Measurements from ENCODE around the gene SRGAP1. TPM values are rescaled to one million over a fixed set of nuclear protein-coding genes. Genes with fewer than 3 reads are reported as not detected.
"Not testable (repeated sequence)": the region's sequence is repeated elsewhere in the genome, so short reads cannot be mapped to it uniquely, and the experiment has no call there.

Gene SRGAP1
- total RNA-seq, 2 experiments from 2014 or later = 0.02 to 0.21 TPM

- CTCF ChIA-PET = interaction anchor here (0.8 kb wide), 1 partner anchor 154 kb away, joined by 3 read pairs; no protein-coding TSS in a partner anchor
- Mint-ChIP-seq H3K27me3 (peaks cover 7% of the 10 kb centered on the region), H3K36me3 (ENCODE audit: low read depth) (no peaks in the 10 kb centered on the region), H3K9me3 (ENCODE audit: low read depth) (no peaks in the 10 kb centered on the region), H3K4me3 (no peak overlapping the region), H3K4me1 (no peaks in the 10 kb centered on the region), H3K27ac (no peak overlapping the region)
- POLR2A ChIA-PET = no interaction called here
- DNase-seq (no peak), ATAC-seq (no peak)
- intact Hi-C loops (cut with DNase I, micrococcal nuclease) = no loop called here
These were observed 26.3 kb downstream of the SRGAP1 start for GRCh38 chr12:63870838-63871237.

- H3K36me3 Mint-ChIP-seq (ENCODE audit: low read depth) = no peaks in the 10 kb centered on the region
- no peaks in the 10 kb centered on the region for H3K4me1 Mint-ChIP-seq
- ChIA-PET POLR2A (no interaction called here), CTCF (interaction anchor here (0.7 to 0.9 kb wide), 2 partner anchors 12 to 47 kb away, joined by 3 read pairs; no protein-coding TSS in a partner anchor)
- peaks cover 12% of the 10 kb centered on the region for H3K27me3 Mint-ChIP-seq
- ATAC-seq (no peak), DNase-seq (no peak)
- H3K9me3 Mint-ChIP-seq (ENCODE audit: low read depth) = no peaks in the 10 kb centered on the region
- no peak overlapping the region for H3K27ac Mint-ChIP-seq
- intact Hi-C loops (cut with DNase I, micrococcal nuclease) = no loop called here
- no peak overlapping the region for H3K4me3 Mint-ChIP-seq
These were observed 30.5 kb downstream of the SRGAP1 start for GRCh38 chr12:63874897-63875480.

- POLR2A ChIA-PET = no interaction called here
- DNase-seq (no peak), ATAC-seq (no peak)
- H3K27me3 Mint-ChIP-seq = peaks cover 13% of the 10 kb centered on the region
- no peaks in the 10 kb centered on the region for H3K9me3 Mint-ChIP-seq (ENCODE audit: low read depth)
- no peaks in the 10 kb centered on the region for H3K4me1 Mint-ChIP-seq
- no peak overlapping the region for H3K4me3 Mint-ChIP-seq
- CTCF ChIA-PET = interaction anchor here (0.9 kb wide), 1 partner anchor 13 kb away, joined by 3 read pairs; no protein-coding TSS in a partner anchor
- intact Hi-C loops (cut with DNase I, micrococcal nuclease) = no loop called here
- no peaks in the 10 kb centered on the region for H3K36me3 Mint-ChIP-seq (ENCODE audit: low read depth)
- no peak overlapping the region for H3K27ac Mint-ChIP-seq
These were observed 31.2 kb downstream of the SRGAP1 start for GRCh38 chr12:63875703-63876102.

GRCh38 chr12:63876980-63877379, 32.5 kb downstream of the SRGAP1 start:
- intact Hi-C loops (cut with DNase I, micrococcal nuclease) = no loop called here
- H3K4me3 Mint-ChIP-seq = no peak overlapping the region
- ChIA-PET POLR2A (no interaction called here), CTCF (no interaction called here)
- ATAC-seq (no peak), DNase-seq (no peak)
- H3K27ac Mint-ChIP-seq = no peak overlapping the region
- no peaks in the 10 kb centered on the region for H3K36me3 Mint-ChIP-seq (ENCODE audit: low read depth)
- H3K27me3 Mint-ChIP-seq = peaks cover 13% of the 10 kb centered on the region
- H3K9me3 Mint-ChIP-seq (ENCODE audit: low read depth) = no peaks in the 10 kb centered on the region
- no peaks in the 10 kb centered on the region for H3K4me1 Mint-ChIP-seq

GRCh38 chr12:63877693-63878092, 33.2 kb downstream of the SRGAP1 start:
- no peak overlapping the region for H3K27ac Mint-ChIP-seq
- ChIA-PET CTCF (no interaction called here), POLR2A (no interaction called here)
- ATAC-seq (no peak), DNase-seq (no peak)
- H3K9me3 Mint-ChIP-seq (ENCODE audit: low read depth) = no peaks in the 10 kb centered on the region
- no peaks in the 10 kb centered on the region for H3K36me3 Mint-ChIP-seq (ENCODE audit: low read depth)
- no peaks in the 10 kb centered on the region for H3K4me1 Mint-ChIP-seq
- no peak overlapping the region for H3K4me3 Mint-ChIP-seq
- intact Hi-C loops (cut with DNase I, micrococcal nuclease) = no loop called here
- H3K27me3 Mint-ChIP-seq = peaks cover 12% of the 10 kb centered on the region

- H3K4me1 Mint-ChIP-seq; ATAC-seq; H3K9me3 Mint-ChIP-seq (ENCODE audit: low read depth); intact Hi-C loops (cut with DNase I, micrococcal nuclease); CTCF ChIA-PET; DNase-seq; H3K36me3 Mint-ChIP-seq (ENCODE audit: low read depth); H3K4me3 Mint-ChIP-seq; H3K27me3 Mint-ChIP-seq; H3K27ac Mint-ChIP-seq: not testable (repeated sequence)
- POLR2A ChIA-PET = interaction anchor here (0.6 kb wide), 1 partner anchor 338 kb away, joined by 5 read pairs; no protein-coding TSS in a partner anchor
These were observed 35.7 kb downstream of the SRGAP1 start for GRCh38 chr12:63880235-63880634.

- no peaks in the 10 kb centered on the region for H3K9me3 Mint-ChIP-seq (ENCODE audit: low read depth)
- H3K36me3 Mint-ChIP-seq (ENCODE audit: low read depth) = no peaks in the 10 kb centered on the region
- ATAC-seq (no peak), DNase-seq (no peak)
- CTCF ChIA-PET = no interaction called here
- intact Hi-C loops (cut with DNase I, micrococcal nuclease) = no loop called here
- no peak overlapping the region for H3K27ac Mint-ChIP-seq
- H3K4me3 Mint-ChIP-seq = no peak overlapping the region
- no peaks in the 10 kb centered on the region for H3K4me1 Mint-ChIP-seq
- peaks cover 5% of the 10 kb centered on the region for H3K27me3 Mint-ChIP-seq
- POLR2A ChIA-PET = interaction anchor here (0.6 kb wide), 1 partner anchor 337 kb away, joined by 5 read pairs; no protein-coding TSS in a partner anchor
These were observed 36.3 kb downstream of the SRGAP1 start for GRCh38 chr12:63880742-63881263.

GRCh38 chr12:63882844-63883243, 38.3 kb downstream of the SRGAP1 start:
- H3K9me3 Mint-ChIP-seq (ENCODE audit: low read depth) = no peaks in the 10 kb centered on the region
- ChIA-PET CTCF (no interaction called here), POLR2A (no interaction called here)
- H3K4me3 Mint-ChIP-seq = no peak overlapping the region
- ATAC-seq (no peak), DNase-seq (no peak)
- no peaks in the 10 kb centered on the region for H3K36me3 Mint-ChIP-seq (ENCODE audit: low read depth)
- intact Hi-C loops (cut with DNase I, micrococcal nuclease) = no loop called here
- no peak overlapping the region for H3K27ac Mint-ChIP-seq
- H3K27me3 Mint-ChIP-seq = peaks cover 9% of the 10 kb centered on the region
- H3K4me1 Mint-ChIP-seq = no peaks in the 10 kb centered on the region

GRCh38 chr12:63885401-63885800, 40.9 kb downstream of the SRGAP1 start:
- intact Hi-C loops (cut with DNase I, micrococcal nuclease) = no loop called here
- ATAC-seq (no peak), DNase-seq (no peak)
- ChIA-PET CTCF (no interaction called here), POLR2A (no interaction called here)
- H3K9me3 Mint-ChIP-seq (ENCODE audit: low read depth) = no peaks in the 10 kb centered on the region
- no peaks in the 10 kb centered on the region for H3K36me3 Mint-ChIP-seq (ENCODE audit: low read depth)
- H3K4me3 Mint-ChIP-seq = no peak overlapping the region
- H3K27me3 Mint-ChIP-seq = peaks cover 3% of the 10 kb centered on the region
- H3K4me1 Mint-ChIP-seq = no peaks in the 10 kb centered on the region
- H3K27ac Mint-ChIP-seq = no peak overlapping the region

GRCh38 chr12:63888908-63889635, 44.6 kb downstream of the SRGAP1 start:
- ATAC-seq = no peak
- Mint-ChIP-seq H3K4me1 (no peaks in the 10 kb centered on the region), H3K36me3 (ENCODE audit: low read depth) (no peaks in the 10 kb centered on the region), H3K27me3 (peaks cover 5% of the 10 kb centered on the region), H3K9me3 (ENCODE audit: low read depth) (no peaks in the 10 kb centered on the region), H3K4me3 (no peak overlapping the region), H3K27ac (no peak overlapping the region)
- ChIA-PET POLR2A (no interaction called here), CTCF (interaction anchor here (0.9 kb wide), 1 partner anchor 23 kb away, joined by 3 read pairs; no protein-coding TSS in a partner anchor)
- intact Hi-C loops (cut with DNase I, micrococcal nuclease) = no loop called here
- DNase-seq = no peak

GRCh38 chr12:63889721-63890509, 45.4 kb downstream of the SRGAP1 start:
- DNase-seq = no peak
- Mint-ChIP-seq H3K4me1 (no peaks in the 10 kb centered on the region), H3K27me3 (peaks cover 5% of the 10 kb centered on the region), H3K4me3 (no peak overlapping the region), H3K9me3 (ENCODE audit: low read depth) (no peaks in the 10 kb centered on the region), H3K27ac (no peak overlapping the region), H3K36me3 (ENCODE audit: low read depth) (no peaks in the 10 kb centered on the region)
- ChIA-PET POLR2A (no interaction called here), CTCF (interaction anchor here (0.6 kb wide), 1 partner anchor 77 kb away, joined by 3 read pairs; no protein-coding TSS in a partner anchor)
- intact Hi-C loops (cut with DNase I, micrococcal nuclease) = no loop called here
- no peak for ATAC-seq

Data from activated CD4-positive, alpha-beta T cell treated with anti-CD3 and anti-CD28 coated beads for 36 hours (primary cell).